Suprapubic skin (tissue), 4 donors: Measurements from ENCODE around the gene TAOK1. TPM values are rescaled to one million over a fixed set of nuclear protein-coding genes. Genes with fewer than 3 reads are reported as not detected.

Experiments
- DNase-seq, 2 donors: peaks; one replicate each; pipeline ENCODE4 v3.0.0-alpha.2; 2019; ENCODE audit warnings: low spot score in 2 of 2
- H3K27ac ChIP-seq: fragments of 200-600 bp; sonication (generic); one replicate; pipeline ENCODE4 v1.5.1; 2019
- H3K27me3 ChIP-seq: fragments of 200-600 bp; sonication (generic); one replicate; pipeline ENCODE4 v1.5.1; 2019
- H3K36me3 ChIP-seq: fragments of 200-600 bp; sonication (generic); one replicate; pipeline ENCODE4 v1.5.1; 2019
- H3K4me1 ChIP-seq: fragments of 200-600 bp; sonication (generic); one replicate; pipeline ENCODE4 v1.5.1; 2019
- H3K4me3 ChIP-seq: fragments of 200-600 bp; sonication (generic); one replicate; pipeline ENCODE4 v1.5.1; 2019; ENCODE audit warnings: mild to moderate bottlenecking
- H3K9me3 ChIP-seq: fragments of 200-600 bp; sonication (generic); one replicate; pipeline ENCODE4 v1.5.1; 2019
- CTCF ChIP-seq, 2 donors: fragments of 200-600 bp in 1 of 2; fragments of 450-650 bp in 1 of 2; sonication (generic) in 1 of 2; IDR thresholded peaks; one replicate each; pipeline ENCODE4 v1.5.1; 2016 to 2019; ENCODE audit warnings: antibody characterized with exemption in 2 of 2, mild to moderate bottlenecking in 1 of 2, moderate library complexity in 1 of 2
- EP300 ChIP-seq: sonication (generic); formaldehyde crosslinking; IDR thresholded peaks from one replicate; pipeline ENCODE4 v1.6.1; 2017; ENCODE audit warnings: antibody characterized with exemption
- POLR2A ChIP-seq, 2 donors: fragments of 450-650 bp; IDR thresholded peaks; one replicate each; pipeline ENCODE4 v1.6.1; 2017; ENCODE audit warnings: antibody characterized with exemption in 2 of 2, mild to moderate bottlenecking in 2 of 2, moderate library complexity in 2 of 2
- POLR2AphosphoS5 ChIP-seq, 3 donors: sonication (generic); formaldehyde crosslinking; IDR thresholded peaks; one replicate each; pipeline ENCODE4 v1.6.1; 2017; ENCODE audit warnings: antibody characterized with exemption in 3 of 3
- WGBS: methylation state at CpG from one replicate; pipeline ENCODE4 v1.1.5; 2018; 5-methylcytosine and 5-hydroxymethylcytosine counted together
- total RNA-seq, 4 donors: library from RNA; depleted of rRNA; stranded (reverse); fragments of >200 nt; gene quantifications; one replicate each; pipeline ENCODE4 v1.1.0, GENCODE V29; 2016

The TAOK1 gene
- total RNA-seq, 4 donors from 2014 or later: 42.1 to 58.3 (median 51.2) TPM

GRCh38 chr17:29595943-29596774, 206.0 kb downstream of the TAOK1 start:
- no peak for DNase-seq
- no peaks in the 10 kb centered on the region for H3K9me3 ChIP-seq
- 88% methylated on average over 11 of the region's 12 CpGs for WGBS
- H3K27ac ChIP-seq: no peak overlapping the region
- H3K4me3 ChIP-seq: no peak overlapping the region
- H3K4me1 ChIP-seq: peaks cover 55% of the 10 kb centered on the region
- no peaks in the 10 kb centered on the region for H3K27me3 ChIP-seq
- TF ChIP-seq POLR2AphosphoS5 (IDR thresholded peaks at IDR 0.05) (no peak), CTCF (IDR thresholded peaks at IDR 0.05) (no peak), POLR2A (IDR thresholded peaks at IDR 0.05) (no peak), EP300 (no peak)
- H3K36me3 ChIP-seq: no peaks in the 10 kb centered on the region

- DNase-seq: no peak
- Histone ChIP-seq H3K27ac (no peak overlapping the region), H3K4me1 (peaks cover 48% of the 10 kb centered on the region), H3K27me3 (no peaks in the 10 kb centered on the region), H3K36me3 (no peaks in the 10 kb centered on the region), H3K9me3 (no peaks in the 10 kb centered on the region), H3K4me3 (no peak overlapping the region)
- 50% methylated on average over 9 of the region's 9 CpGs for WGBS
- TF ChIP-seq POLR2AphosphoS5 (IDR thresholded peaks at IDR 0.05) (no peak), EP300 (no peak)
These were observed 206.6 kb downstream of the TAOK1 start for GRCh38 chr17:29596811-29597210.

- Histone ChIP-seq H3K27ac (no peak overlapping the region), H3K36me3 (no peaks in the 10 kb centered on the region), H3K4me3 (no peak overlapping the region), H3K27me3 (no peaks in the 10 kb centered on the region), H3K4me1 (peaks cover 41% of the 10 kb centered on the region), H3K9me3 (no peaks in the 10 kb centered on the region)
- WGBS: 64% methylated on average over 5 of the region's 13 CpGs
- no peak for DNase-seq
- TF ChIP-seq CTCF (IDR thresholded peaks at IDR 0.05): no peak
- no peak for TF ChIP-seq POLR2A (IDR thresholded peaks at IDR 0.05)
- no peak for TF ChIP-seq EP300
- no peak for TF ChIP-seq POLR2AphosphoS5 (IDR thresholded peaks at IDR 0.05)
These were observed 207.4 kb downstream of the TAOK1 start for GRCh38 chr17:29597361-29598172.

Other genes starting within 250 kb of the TAOK1 start
- gene MYO18A, start 210.0 kb upstream of the TAOK1 start, total RNA-seq: 100 to 1,000 TPM in 2 of 4 donors, 10 to 100 TPM in 2; 87.6 to 253 (median 106) TPM
- gene CRYBA1, start 143.5 kb upstream of the TAOK1 start, total RNA-seq: not detected
- gene NUFIP2, start 96.2 kb upstream of the TAOK1 start, total RNA-seq: 10 to 100 TPM; 31.0 to 36.4 (median 35.6) TPM
- gene ABHD15, start 176.7 kb downstream of the TAOK1 start, total RNA-seq: 10 to 100 TPM in 1 of 4 donors, 1 to 10 TPM in 3; 7.2 to 11.0 (median 7.9) TPM
- 10 to 100 TPM; 31.6 to 45.9 (median 40.3) TPM for gene TP53I13, start 178.3 kb downstream of the TAOK1 start, total RNA-seq
- 100 to 1,000 TPM in 2 of 4 donors, 10 to 100 TPM in 2; 66.7 to 103 (median 90.4) TPM for gene GIT1, start 199.3 kb downstream of the TAOK1 start, total RNA-seq
- 10 to 100 TPM in 3 of 4 donors, 1 to 10 TPM in 1; 9.0 to 16.5 (median 10.8) TPM for gene ANKRD13B, start 202.8 kb downstream of the TAOK1 start, total RNA-seq
- gene CORO6, start 232.5 kb downstream of the TAOK1 start, total RNA-seq: 10 to 100 TPM in 1 of 4 donors, 1 to 10 TPM in 3; 1.4 to 13.7 (median 6.6) TPM